Measurements from ENCODE around the gene GALNT2. TPM values are rescaled to one million over a fixed set of nuclear protein-coding genes. Genes with fewer than 3 reads are reported as not detected.

The GALNT2 gene
- total and polyA plus RNA-seq, 7 donors, result 8.4 to 43.8 (median 37.1) TPM

- peaks cover 0 to 15% (median 13%) of the 10 kb centered on the region in 4 donors for H3K4me1 ChIP-seq
Measured at GRCh38 chr1:230280906-230281413, 213.9 kb downstream of the GALNT2 start.

GRCh38 chr1:230281556-230281955, 214.5 kb downstream of the GALNT2 start:
- DNase-seq, result peak; percentile 64
- intact Hi-C loops (cut with DNase I), result no loop called here
- no peaks in the 10 kb centered on the region for H3K27me3 ChIP-seq
- peaks cover 13 to 41% (median 25%) of the 10 kb centered on the region in 4 donors for H3K36me3 ChIP-seq
- peaks cover 0 to 15% (median 13%) of the 10 kb centered on the region in 4 donors for H3K4me1 ChIP-seq
- no peak for TF ChIP-seq POLR2A (IDR thresholded peaks at IDR 0.05)
- no peak for TF ChIP-seq CTCF (IDR thresholded peaks at IDR 0.05)
- TF ChIP-seq POLR2AphosphoS5 (IDR thresholded peaks at IDR 0.05), result no peak
- no peak for TF ChIP-seq EP300 (IDR thresholded peaks at IDR 0.05)
- H3K27ac ChIP-seq, result peak overlapping the region in 1 of 4 donors; percentile 4
- no peak overlapping the region for H3K4me3 ChIP-seq
- WGBS, 2 donors, result 22 to 66% methylated on average over 17 of the region's 17 CpGs
- no peaks in the 10 kb centered on the region for H3K9me3 ChIP-seq

More at GRCh38 chr1:230280906-230281413, 213.9 kb downstream of the GALNT2 start:
- DNase-seq, result peak; percentile 61
- TF ChIP-seq POLR2A (IDR thresholded peaks at IDR 0.05), result no peak
- no peak for TF ChIP-seq POLR2AphosphoS5 (IDR thresholded peaks at IDR 0.05)
- TF ChIP-seq EP300 (IDR thresholded peaks at IDR 0.05), result no peak
- TF ChIP-seq CTCF (IDR thresholded peaks at IDR 0.05), result no peak
- intact Hi-C loops (cut with DNase I), result no loop called here
- WGBS, 2 donors, result 54 to 75% methylated on average over 23 of the region's 23 CpGs
- Histone ChIP-seq H3K27me3 (no peaks in the 10 kb centered on the region), H3K4me3 (no peak overlapping the region), H3K27ac (no peak overlapping the region), H3K9me3 (no peaks in the 10 kb centered on the region), H3K36me3 (peaks cover 19 to 47% (median 29%) of the 10 kb centered on the region in 4 donors)

- Histone ChIP-seq H3K36me3 (peaks cover 7 to 35% (median 21%) of the 10 kb centered on the region in 4 donors), H3K4me3 (no peak overlapping the region), H3K27me3 (no peaks in the 10 kb centered on the region), H3K27ac (peak overlapping the region in 1 of 4 donors; percentile 4), H3K4me1 (peaks cover 0 to 15% (median 13%) of the 10 kb centered on the region in 4 donors), H3K9me3 (no peaks in the 10 kb centered on the region)
- peak; percentile 37 for DNase-seq
- TF ChIP-seq POLR2A (IDR thresholded peaks at IDR 0.05), result no peak
- TF ChIP-seq POLR2AphosphoS5 (IDR thresholded peaks at IDR 0.05), result no peak
- TF ChIP-seq CTCF (IDR thresholded peaks at IDR 0.05), result no peak
- TF ChIP-seq EP300 (IDR thresholded peaks at IDR 0.05), result no peak
- 15 to 20% methylated on average over 3 of the region's 3 CpGs for whole genome bisulfite sequencing, 2 donors
- intact Hi-C loops (cut with DNase I), result no loop called here
Measured at GRCh38 chr1:230282157-230282556, 215.1 kb downstream of the GALNT2 start.

GRCh38 chr1:230283678-230284077, 216.6 kb downstream of the GALNT2 start:
- Histone ChIP-seq H3K36me3 (peaks cover 6 to 23% (median 18%) of the 10 kb centered on the region in 4 donors), H3K4me1 (peaks cover 0 to 15% (median 13%) of the 10 kb centered on the region in 4 donors), H3K4me3 (no peak overlapping the region), H3K9me3 (no peaks in the 10 kb centered on the region), H3K27me3 (peaks cover 0 to 7% (median 0%) of the 10 kb centered on the region in 3 donors), H3K27ac (no peak overlapping the region)
- DNase-seq, result peak; percentile 34
- TF ChIP-seq POLR2AphosphoS5 (IDR thresholded peaks at IDR 0.05) (no peak), EP300 (IDR thresholded peaks at IDR 0.05) (no peak), POLR2A (IDR thresholded peaks at IDR 0.05) (no peak), CTCF (IDR thresholded peaks at IDR 0.05) (no peak)
- intact Hi-C loops (cut with DNase I), result no loop called here
- WGBS, 2 donors, result 95 to 96% methylated on average over 12 of the region's 12 CpGs
